HepG2 (cell line): ENCODE measurements around the gene ABCB6. TPM values are rescaled to one million over a fixed set of nuclear protein-coding genes. Genes with fewer than 3 reads are reported as not detected.

Experiments
- KAT7 ChIP-seq: IDR thresholded peaks from 2 replicates; pipeline ENCODE4 v1.6.1; 2018; ENCODE audit warnings: borderline replicate concordance, missing compliant biosample characterization
- KMT2B ChIP-seq: IDR thresholded peaks from 2 replicates; pipeline ENCODE4 v1.6.1; 2016; ENCODE audit warnings: missing genetic modification reagents, missing compliant biosample characterization
- MAFG ChIP-seq: sonication (generic); formaldehyde crosslinking; IDR thresholded peaks from 2 replicates; pipeline ENCODE4 v1.5.1; 2020; ENCODE audit warnings: mild to moderate bottlenecking, missing genetic modification reagents
- SIX1 ChIP-seq: sonication (generic); formaldehyde crosslinking; IDR thresholded peaks from 2 replicates; pipeline ENCODE4 v1.4.0; 2020; ENCODE audit warnings: missing genetic modification reagents, borderline replicate concordance
- SRSF4 ChIP-seq: fragments of 200-400 bp; formaldehyde crosslinking; IDR thresholded peaks from one replicate; pipeline ENCODE4 v1.6.1; 2018; ENCODE audit warnings: mild to moderate bottlenecking, low read depth, low read length, moderate library complexity; ENCODE audit not compliant: poor library complexity, severe bottlenecking
- XRCC5 ChIP-seq: fragments of 200-400 bp; formaldehyde crosslinking; optimal IDR thresholded peaks from 2 replicates; pipeline ENCODE3; 2017; ENCODE audit warnings: mild to moderate bottlenecking, low read length
- ZBTB26 ChIP-seq: IDR thresholded peaks from 2 replicates; pipeline ENCODE4 v1.6.1; 2016; ENCODE audit warnings: missing compliant biosample characterization, missing genetic modification reagents, borderline replicate concordance
- ZBTB7B ChIP-seq: sonication (generic); formaldehyde crosslinking; IDR thresholded peaks from 2 replicates; pipeline ENCODE4 v1.4.0; 2020; ENCODE audit warnings: missing genetic modification reagents
- ZNF124 ChIP-seq: sonication (generic); formaldehyde crosslinking; IDR thresholded peaks from 2 replicates; pipeline ENCODE4 v1.4.0; 2020; ENCODE audit warnings: missing genetic modification reagents
- ZNF20 ChIP-seq: sonication (generic); formaldehyde crosslinking; IDR thresholded peaks from 2 replicates; pipeline ENCODE4 v1.4.0; 2020; ENCODE audit warnings: mild to moderate bottlenecking, moderate library complexity, missing genetic modification reagents
- ZNF510 ChIP-seq: sonication (generic); formaldehyde crosslinking; IDR thresholded peaks from 2 replicates; pipeline ENCODE4 v1.4.0; 2020; ENCODE audit warnings: low read depth, mild to moderate bottlenecking, missing genetic modification reagents
- ZNF704 ChIP-seq: sonication (generic); formaldehyde crosslinking; IDR thresholded peaks from 2 replicates; pipeline ENCODE4 v1.8.1; 2023; ENCODE audit warnings: mild to moderate bottlenecking, inconsistent platforms, moderate library complexity, missing genetic modification reagents, borderline replicate concordance
- polyA plus RNA-seq, 8 experiments: library from polyadenylated mRNA; depleted of rRNA in 3 of 8; stranded (reverse) in 7 of 8; unstranded in 1 of 8; fragments of >200 nt; fragmentation: Illumina TruSeq in 4 of 8; extraction: Trizol in 4 of 8; gene quantifications; 2 replicates each; pipeline versions ENCODE4 v1.2.1 to v1.2.3, GENCODE V29; 2011 to 2016; ENCODE audit warnings: low read depth in 4 of 8, missing spikeins in 1 of 8, mixed read lengths in 1 of 8; ENCODE audit not compliant: insufficient read depth in 1 of 8
- total RNA-seq, 5 experiments: library from RNA; depleted of rRNA; stranded (reverse); fragments of >200 nt; fragmentation: Illumina TruSeq; extraction: Trizol; gene quantifications; 2 replicates each; pipeline ENCODE4 v1.2.3, GENCODE V29; 2016; ENCODE audit warnings: low read depth in 1 of 5
- TF ChIP-seq, protein P1 (sequence below): sonication (generic); formaldehyde crosslinking; IDR thresholded peaks from 2 replicates; pipeline ENCODE4 v1.4.0; 2020; ENCODE audit warnings: missing genetic modification reagents
- TF ChIP-seq, protein P2 (sequence below): IDR thresholded peaks from 2 replicates; pipeline ENCODE4 v1.6.1; 2016; ENCODE audit warnings: low read depth, borderline replicate concordance
- TF ChIP-seq, protein P3 (sequence below): IDR thresholded peaks from 2 replicates; pipeline ENCODE4 v1.6.1; 2016; ENCODE audit warnings: missing biosample characterization, missing genetic modification reagents, low read depth
- TF ChIP-seq, protein P4 (sequence below): IDR thresholded peaks from 2 replicates; pipeline ENCODE4 v1.6.1; 2016; ENCODE audit warnings: low read depth, control low read depth
- TF ChIP-seq, protein P5 (sequence below): IDR thresholded peaks from 2 replicates; pipeline ENCODE4 v1.6.1; 2016; ENCODE audit warnings: control low read depth
- TF ChIP-seq, protein P6 (sequence below): sonication (generic); formaldehyde crosslinking; IDR thresholded peaks from 2 replicates; pipeline ENCODE4 v1.9.0; 2022; ENCODE audit warnings: low read depth, missing genetic modification reagents

ABCB6 gene
- total and polyA plus RNA-seq, 2 of the 13 experiments (the other 11 are each of a cell fraction or from before 2014, with no cell fraction given): 91.1 to 137 TPM

- TF ChIP-seq, protein P1, sequence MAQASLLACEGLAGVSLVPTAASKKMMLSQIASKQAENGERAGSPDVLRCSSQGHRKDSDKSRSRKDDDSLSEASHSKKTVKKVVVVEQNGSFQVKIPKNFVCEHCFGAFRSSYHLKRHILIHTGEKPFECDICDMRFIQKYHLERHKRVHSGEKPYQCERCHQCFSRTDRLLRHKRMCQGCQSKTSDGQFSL (CRISPR knock-in tag): no peak; the same call in 1 of the 2 replicates
- TF ChIP-seq ZBTB26 (CRISPR knock-in tag): peak; percentile 83
- TF ChIP-seq ZNF704 (CRISPR knock-in tag): peak; percentile 73
- peak; percentile 73; the same call in 1 of the 2 replicates for TF ChIP-seq SIX1
- peak; percentile 92; the same call in 1 of the 2 replicates for TF ChIP-seq ZNF510
- TF ChIP-seq, protein P2, sequence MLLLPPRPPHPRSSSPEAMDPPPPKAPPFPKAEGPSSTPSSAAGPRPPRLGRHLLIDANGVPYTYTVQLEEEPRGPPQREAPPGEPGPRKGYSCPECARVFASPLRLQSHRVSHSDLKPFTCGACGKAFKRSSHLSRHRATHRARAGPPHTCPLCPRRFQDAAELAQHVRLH (CRISPR knock-in tag): peak; percentile 78; the same call in 1 of the 2 replicates
- TF ChIP-seq MAFG: no peak
- peak; percentile 97; the same call in 1 of the 2 replicates for TF ChIP-seq ZNF20 (CRISPR knock-in tag)
- TF ChIP-seq SRSF4: no peak
- peak; percentile 81 for TF ChIP-seq XRCC5
- TF ChIP-seq, protein P3, sequence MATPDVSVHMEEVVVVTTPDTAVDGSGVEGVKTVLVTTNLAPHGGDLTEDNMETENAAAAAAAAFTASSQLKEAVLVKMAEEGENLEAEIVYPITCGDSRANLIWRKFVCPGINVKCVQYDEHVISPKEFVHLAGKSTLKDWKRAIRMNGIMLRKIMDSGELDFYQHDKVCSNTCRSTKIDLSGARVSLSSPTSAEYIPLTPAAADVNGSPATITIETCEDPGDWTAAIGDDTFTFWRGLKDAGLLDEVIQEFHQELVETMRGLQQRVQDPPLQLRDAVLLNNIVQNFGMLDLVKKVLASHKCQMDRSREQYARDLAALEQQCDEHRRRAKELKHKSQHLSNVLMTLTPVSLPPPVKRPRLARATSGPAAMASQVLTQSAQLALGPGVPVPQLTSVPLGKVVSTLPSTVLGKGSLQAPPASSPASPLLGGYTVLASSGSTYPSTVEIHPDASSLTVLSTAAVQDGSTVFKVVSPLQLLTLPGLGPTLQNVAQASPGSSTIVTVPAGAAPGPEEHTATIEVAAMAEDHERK (CRISPR knock-in tag): peak; percentile 87
- TF ChIP-seq, protein P4, sequence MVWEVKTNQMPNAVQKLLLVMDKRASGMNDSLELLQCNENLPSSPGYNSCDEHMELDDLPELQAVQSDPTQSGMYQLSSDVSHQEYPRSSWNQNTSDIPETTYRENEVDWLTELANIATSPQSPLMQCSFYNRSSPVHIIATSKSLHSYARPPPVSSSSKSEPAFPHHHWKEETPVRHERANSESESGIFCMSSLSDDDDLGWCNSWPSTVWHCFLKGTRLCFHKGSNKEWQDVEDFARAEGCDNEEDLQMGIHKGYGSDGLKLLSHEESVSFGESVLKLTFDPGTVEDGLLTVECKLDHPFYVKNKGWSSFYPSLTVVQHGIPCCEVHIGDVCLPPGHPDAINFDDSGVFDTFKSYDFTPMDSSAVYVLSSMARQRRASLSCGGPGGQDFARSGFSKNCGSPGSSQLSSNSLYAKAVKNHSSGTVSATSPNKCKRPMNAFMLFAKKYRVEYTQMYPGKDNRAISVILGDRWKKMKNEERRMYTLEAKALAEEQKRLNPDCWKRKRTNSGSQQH (CRISPR knock-in tag): peak; percentile 66
- peak; percentile 87 for TF ChIP-seq KMT2B (CRISPR knock-in tag)
- TF ChIP-seq, protein P5, sequence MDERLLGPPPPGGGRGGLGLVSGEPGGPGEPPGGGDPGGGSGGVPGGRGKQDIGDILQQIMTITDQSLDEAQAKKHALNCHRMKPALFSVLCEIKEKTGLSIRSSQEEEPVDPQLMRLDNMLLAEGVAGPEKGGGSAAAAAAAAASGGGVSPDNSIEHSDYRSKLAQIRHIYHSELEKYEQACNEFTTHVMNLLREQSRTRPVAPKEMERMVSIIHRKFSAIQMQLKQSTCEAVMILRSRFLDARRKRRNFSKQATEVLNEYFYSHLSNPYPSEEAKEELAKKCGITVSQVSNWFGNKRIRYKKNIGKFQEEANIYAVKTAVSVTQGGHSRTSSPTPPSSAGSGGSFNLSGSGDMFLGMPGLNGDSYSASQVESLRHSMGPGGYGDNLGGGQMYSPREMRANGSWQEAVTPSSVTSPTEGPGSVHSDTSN (CRISPR knock-in tag): no peak
- peak; percentile 97 for TF ChIP-seq KAT7 (CRISPR knock-in tag)
- TF ChIP-seq, protein P6, sequence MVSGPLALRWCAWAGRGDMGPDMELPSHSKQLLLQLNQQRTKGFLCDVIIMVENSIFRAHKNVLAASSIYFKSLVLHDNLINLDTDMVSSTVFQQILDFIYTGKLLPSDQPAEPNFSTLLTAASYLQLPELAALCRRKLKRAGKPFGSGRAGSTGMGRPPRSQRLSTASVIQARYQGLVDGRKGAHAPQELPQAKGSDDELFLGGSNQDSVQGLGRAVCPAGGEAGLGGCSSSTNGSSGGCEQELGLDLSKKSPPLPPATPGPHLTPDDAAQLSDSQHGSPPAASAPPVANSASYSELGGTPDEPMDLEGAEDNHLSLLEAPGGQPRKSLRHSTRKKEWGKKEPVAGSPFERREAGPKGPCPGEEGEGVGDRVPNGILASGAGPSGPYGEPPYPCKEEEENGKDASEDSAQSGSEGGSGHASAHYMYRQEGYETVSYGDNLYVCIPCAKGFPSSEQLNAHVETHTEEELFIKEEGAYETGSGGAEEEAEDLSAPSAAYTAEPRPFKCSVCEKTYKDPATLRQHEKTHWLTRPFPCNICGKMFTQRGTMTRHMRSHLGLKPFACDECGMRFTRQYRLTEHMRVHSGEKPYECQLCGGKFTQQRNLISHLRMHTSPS (CRISPR knock-in tag): peak; percentile 34
- peak; percentile 80; the same call in 1 of the 2 replicates for TF ChIP-seq ZBTB7B (CRISPR knock-in tag)
- peak; percentile 94; the same call in 1 of the 2 replicates for TF ChIP-seq ZNF124 (CRISPR knock-in tag)
Observed at GRCh38 chr2:219218732-219219701, at the start of gene ABCB6 (continued).
